Common myeloid progenitor, CD34-positive (primary cell): Measurements from ENCODE around the gene FOXQ1.

Experiments used
- CTCF ChIA-PET: fragments of 350-600 bp; sonication (Branson Sonifier 250); formaldehyde crosslinking; loops from one replicate; lab custom pipeline; 2021; ENCODE audit warnings: antibody characterized with exemption; lab: Charles Lee
- POLR2A ChIA-PET: fragments of 350-600 bp; sonication (Branson Sonifier 250); formaldehyde crosslinking; loops from one replicate; lab custom pipeline; 2021; ENCODE audit warnings: antibody characterized with exemption; lab: Charles Lee
- DNase-seq, 3 donors: peaks; one replicate each; pipeline versions ENCODE4 v3.0.0 to v3.0.0-alpha.2; 2013
- H3K27ac ChIP-seq, 2 experiments: 1 replicate in 1 of 2; 2 replicates in 1 of 2; pipeline ENCODE4 v1.7.0; 2013; ENCODE audit warnings: inconsistent platforms in 2 of 2, low read length in 2 of 2, mild to moderate bottlenecking in 2 of 2, low read depth in 1 of 2, moderate library complexity in 1 of 2; ENCODE audit not compliant: severe bottlenecking in 2 of 2, insufficient read depth in 1 of 2, poor library complexity in 1 of 2
- H3K27me3 ChIP-seq, 5 experiments: replicated peaks in 2 of 5; 1 replicate in 3 of 5; 2 replicates in 2 of 5; pipeline versions ENCODE4 v1.6.1 to v1.7.0; 2013; ENCODE audit warnings: low read length in 4 of 5, mild to moderate bottlenecking in 2 of 5, moderate library complexity in 2 of 5, inconsistent platforms in 1 of 5; ENCODE audit not compliant: insufficient read depth in 5 of 5, control insufficient read depth in 4 of 5
- H3K36me3 ChIP-seq, 4 experiments: 1 replicate in 2 of 4; 2 replicates in 2 of 4; pipeline versions ENCODE4 v1.6.1 to v1.7.0; 2013; ENCODE audit warnings: low read length in 3 of 4, control low read depth in 1 of 4, mild to moderate bottlenecking in 1 of 4; ENCODE audit not compliant: control insufficient read depth in 4 of 4, insufficient read depth in 4 of 4
- H3K4me1 ChIP-seq, 4 experiments: 1 replicate in 3 of 4; 2 replicates in 1 of 4; pipeline versions ENCODE4 v1.6.1 to v1.7.1; 2013; ENCODE audit warnings: low read length in 3 of 4, mild to moderate bottlenecking in 3 of 4, control low read depth in 1 of 4, inconsistent platforms in 1 of 4, moderate library complexity in 1 of 4; ENCODE audit not compliant: control insufficient read depth in 4 of 4, insufficient read depth in 4 of 4; ENCODE audit errors: control extremely low read depth in 1 of 4
- H3K4me3 ChIP-seq, 7 experiments: 1 replicate in 4 of 7; 2 replicates in 3 of 7; pipeline versions ENCODE4 v1.5.1 to v1.7.0; 2013; ENCODE audit warnings: mild to moderate bottlenecking in 7 of 7, low read length in 6 of 7, moderate library complexity in 6 of 7, inconsistent platforms in 2 of 7, low read depth in 2 of 7, control low read depth in 1 of 7; ENCODE audit not compliant: insufficient read depth in 4 of 7, control insufficient read depth in 1 of 7; ENCODE audit errors: extremely low read depth in 1 of 7
- H3K9me3 ChIP-seq, 5 experiments: 1 replicate in 4 of 5; 2 replicates in 1 of 5; pipeline versions ENCODE4 v1.6.1 to v1.7.1; 2013; ENCODE audit warnings: low read length in 4 of 5, mild to moderate bottlenecking in 2 of 5, inconsistent platforms in 1 of 5, low read depth in 1 of 5, moderate library complexity in 1 of 5; ENCODE audit not compliant: control insufficient read depth in 4 of 5, insufficient read depth in 2 of 5; ENCODE audit errors: control extremely low read depth in 1 of 5
- WGBS: methylation state at CpG from one replicate; pipeline ENCODE4 v1.1.5; 2013; ENCODE audit not compliant: insufficient coverage; 5-methylcytosine and 5-hydroxymethylcytosine counted together

FOXQ1 gene

GRCh38 chr6:1336246-1336843 lies 24.4 kb downstream of the FOXQ1 start:
- POLR2A ChIA-PET = no interaction called here
- no peak overlapping the region for H3K27ac ChIP-seq

GRCh38 chr6:1337791-1338190 lies 25.9 kb downstream of the FOXQ1 start:
- POLR2A ChIA-PET = no interaction called here
- WGBS = 100% methylated on average over 1 of the region's 3 CpGs
- DNase-seq = no peak
- no peaks in the 10 kb centered on the region for H3K9me3 ChIP-seq
- no peaks in the 10 kb centered on the region for H3K4me1 ChIP-seq
- CTCF ChIA-PET = no interaction called here
- H3K27me3 ChIP-seq = peaks cover 6 to 41% (median 9%) of the 10 kb centered on the region in 5 experiments
- no peak overlapping the region for H3K27ac ChIP-seq
- no peaks in the 10 kb centered on the region for H3K36me3 ChIP-seq
- H3K4me3 ChIP-seq = no peak overlapping the region

More at GRCh38 chr6:1336246-1336843, 24.4 kb downstream of the FOXQ1 start:
- H3K36me3 ChIP-seq = no peaks in the 10 kb centered on the region
- CTCF ChIA-PET = interaction anchor here (2.1 kb wide), 1 partner anchor 10 kb away, joined by 6 read pairs; no protein-coding TSS in a partner anchor
- peaks cover 0 to under 1% (median 0%) of the 10 kb centered on the region in 5 experiments for H3K9me3 ChIP-seq
- H3K4me3 ChIP-seq = no peak overlapping the region
- no peak for DNase-seq
- H3K27me3 ChIP-seq = peaks cover 3 to 31% (median 7%) of the 10 kb centered on the region in 5 experiments
- H3K4me1 ChIP-seq = no peaks in the 10 kb centered on the region
- WGBS = 95% methylated on average over 4 of the region's 5 CpGs

GRCh38 chr6:1346101-1346500 lies 34.2 kb downstream of the FOXQ1 start:
- H3K4me1 ChIP-seq = no peaks in the 10 kb centered on the region
- CTCF ChIA-PET = no interaction called here
- no peak overlapping the region for H3K4me3 ChIP-seq
- H3K27me3 ChIP-seq = peaks cover 0 to 43% (median 13%) of the 10 kb centered on the region in 5 experiments
- H3K36me3 ChIP-seq = no peaks in the 10 kb centered on the region
- peaks cover 0 to 23% (median 5%) of the 10 kb centered on the region in 5 experiments for H3K9me3 ChIP-seq
- H3K27ac ChIP-seq = no peak overlapping the region
- DNase-seq = no peak
- POLR2A ChIA-PET = no interaction called here

- POLR2A ChIA-PET = no interaction called here
- WGBS = 87% methylated on average over 4 of the region's 5 CpGs
- Histone ChIP-seq H3K4me3 (no peak overlapping the region), H3K4me1 (no peaks in the 10 kb centered on the region), H3K9me3 (peaks cover 0 to 28% (median 9%) of the 10 kb centered on the region in 5 experiments), H3K27ac (no peak overlapping the region), H3K27me3 (peaks cover 0 to 39% (median 9%) of the 10 kb centered on the region in 5 experiments), H3K36me3 (no peaks in the 10 kb centered on the region)
- CTCF ChIA-PET = no interaction called here
- DNase-seq = no peak
These were observed 34.7 kb downstream of the FOXQ1 start for GRCh38 chr6:1346558-1347091.

- Histone ChIP-seq H3K9me3 (peaks cover 0 to 33% (median 9%) of the 10 kb centered on the region in 5 experiments), H3K4me3 (no peak overlapping the region), H3K36me3 (no peaks in the 10 kb centered on the region), H3K4me1 (no peaks in the 10 kb centered on the region), H3K27me3 (peaks cover 0 to 35% (median 6%) of the 10 kb centered on the region in 5 experiments), H3K27ac (no peak overlapping the region)
- CTCF ChIA-PET = no interaction called here
- POLR2A ChIA-PET = no interaction called here
- WGBS = 100% methylated on average over 1 of the region's 3 CpGs
- no peak for DNase-seq
These were observed 35.3 kb downstream of the FOXQ1 start for GRCh38 chr6:1347161-1347560.

GRCh38 chr6:1348675-1349074 lies 36.8 kb downstream of the FOXQ1 start:
- POLR2A ChIA-PET = no interaction called here

GRCh38 chr6:1349655-1350054 lies 37.8 kb downstream of the FOXQ1 start:
- H3K27ac ChIP-seq = no peak overlapping the region
- ChIA-PET POLR2A (no interaction called here), CTCF (no interaction called here)
- no CpG with 5 or more reads among the region's 1 CpG for WGBS
- DNase-seq = no peak
- no peaks in the 10 kb centered on the region for H3K4me1 ChIP-seq
- H3K27me3 ChIP-seq = peaks cover 0 to 28% (median 6%) of the 10 kb centered on the region in 5 experiments
- no peaks in the 10 kb centered on the region for H3K36me3 ChIP-seq
- H3K4me3 ChIP-seq = no peak overlapping the region
- H3K9me3 ChIP-seq = peaks cover 0 to 31% (median 5%) of the 10 kb centered on the region in 5 experiments

More at GRCh38 chr6:1348675-1349074, 36.8 kb downstream of the FOXQ1 start:
- Histone ChIP-seq H3K4me1 (no peaks in the 10 kb centered on the region), H3K36me3 (no peaks in the 10 kb centered on the region), H3K9me3 (peaks cover 0 to 40% (median 9%) of the 10 kb centered on the region in 5 experiments), H3K27ac (no peak overlapping the region), H3K27me3 (peaks cover 0 to 31% (median 6%) of the 10 kb centered on the region in 5 experiments), H3K4me3 (no peak overlapping the region)
- WGBS = no CpG with 5 or more reads among the region's 1 CpG
- DNase-seq = no peak
- CTCF ChIA-PET = no interaction called here
